GM11168 (cell line): Measurements from ENCODE around the gene MSL2.

Experiments used
- in situ Hi-C: fragments of 300-500 bp; cut with MboI; formaldehyde crosslinking; loops from one replicate; pipeline ENCODE4 v1.12.0; 2022; ENCODE audit warnings: low sequenced_read_pairs; ENCODE audit not compliant: unreplicated experiment

MSL2 gene

DNA sequence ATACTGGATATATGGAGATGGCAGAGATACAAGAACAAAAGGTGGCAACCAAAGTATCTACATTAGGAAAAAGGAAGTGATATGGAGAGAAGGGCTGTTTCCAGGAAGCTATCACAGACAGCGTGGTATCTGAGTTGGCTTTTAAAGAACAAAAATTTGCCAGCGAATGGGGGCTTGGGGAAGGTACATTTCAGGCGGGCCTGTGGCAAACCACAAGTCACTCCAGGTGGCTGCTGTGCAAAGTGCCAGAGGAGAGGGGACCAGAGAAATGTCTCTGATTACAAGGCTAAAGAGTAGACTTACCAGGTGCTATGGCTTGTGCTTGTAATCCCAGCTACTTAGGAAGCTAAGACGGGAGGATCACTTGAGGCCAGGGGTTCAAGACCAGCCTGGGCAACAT lies 91.1 kb downstream of the MSL2 start:
- in situ Hi-C loops: no loop called here
